ENCODE results near the gene TBX1.

Gene TBX1

GRCh38 chr22:19815093-19815822 is 54.7 kb downstream of the TBX1 start:
- H3K4me1 ChIP-seq (ENCODE audit: control insufficient read depth, low read length): no peaks in the 10 kb centered on the region
- TF ChIP-seq EZH2phosphoT487 (IDR thresholded peaks at IDR 0.05; ENCODE audit: borderline replicate concordance, low read length) (no peak), CTCF (IDR thresholded peaks at IDR 0.05; ENCODE audit: low read depth, low read length, poor library complexity, severe bottlenecking) (no peak)
- H3K4me2 ChIP-seq (ENCODE audit: low read length): no peak overlapping the region
- H3K9me3 ChIP-seq (ENCODE audit: control insufficient read depth, insufficient read depth, low read length): no peaks in the 10 kb centered on the region
- no peak overlapping the region for H3K4me3 ChIP-seq (ENCODE audit: low read length)
- H3K27ac ChIP-seq (ENCODE audit: low read depth, low read length): no peak overlapping the region
- no peaks in the 10 kb centered on the region for H3K79me2 ChIP-seq (ENCODE audit: control insufficient read depth, low read length)
- no peaks in the 10 kb centered on the region for H3K36me3 ChIP-seq (ENCODE audit: control insufficient read depth, low read length)
- H3K27me3 ChIP-seq (ENCODE audit: control insufficient read depth, low read length): no peaks in the 10 kb centered on the region
- no peaks in the 10 kb centered on the region for H4K20me1 ChIP-seq (ENCODE audit: control insufficient read depth, insufficient read depth, low read depth, low read length)
- no peaks in the 10 kb centered on the region for H3K9me2 ChIP-seq (replicated peaks; ENCODE audit: control insufficient read depth, low read length)
- no peaks in the 10 kb centered on the region for H3F3A ChIP-seq (ENCODE audit: control insufficient read depth, insufficient read depth)

GRCh38 chr22:19815823-19816290 is 55.3 kb downstream of the TBX1 start:
- H3K36me3 ChIP-seq (ENCODE audit: control insufficient read depth, low read length): no peaks in the 10 kb centered on the region
- no peaks in the 10 kb centered on the region for H3F3A ChIP-seq (ENCODE audit: control insufficient read depth, insufficient read depth)
- no peaks in the 10 kb centered on the region for H3K4me1 ChIP-seq (ENCODE audit: control insufficient read depth, low read length)
- H3K9me3 ChIP-seq (ENCODE audit: control insufficient read depth, insufficient read depth, low read length): no peaks in the 10 kb centered on the region
- H3K27ac ChIP-seq (ENCODE audit: low read depth, low read length): no peak overlapping the region
- no peaks in the 10 kb centered on the region for H3K9me2 ChIP-seq (replicated peaks; ENCODE audit: control insufficient read depth, low read length)
- H3K27me3 ChIP-seq (ENCODE audit: control insufficient read depth, low read length): no peaks in the 10 kb centered on the region
- H3K4me2 ChIP-seq (ENCODE audit: low read length): no peak overlapping the region
- no peaks in the 10 kb centered on the region for H3K79me2 ChIP-seq (ENCODE audit: control insufficient read depth, low read length)
- no peak overlapping the region for H3K4me3 ChIP-seq (ENCODE audit: low read length)
- H4K20me1 ChIP-seq (ENCODE audit: control insufficient read depth, insufficient read depth, low read depth, low read length): no peaks in the 10 kb centered on the region
- TF ChIP-seq EZH2phosphoT487 (IDR thresholded peaks at IDR 0.05; ENCODE audit: borderline replicate concordance, low read length): no peak

GRCh38 chr22:19816372-19817119 is 56.0 kb downstream of the TBX1 start:
- H3K4me1 ChIP-seq (ENCODE audit: control insufficient read depth, low read length): no peaks in the 10 kb centered on the region
- no peaks in the 10 kb centered on the region for H3K27me3 ChIP-seq (ENCODE audit: control insufficient read depth, low read length)
- no peak overlapping the region for H3K4me3 ChIP-seq (ENCODE audit: low read length)
- no peaks in the 10 kb centered on the region for H3K9me3 ChIP-seq (ENCODE audit: control insufficient read depth, insufficient read depth, low read length)
- H3K4me2 ChIP-seq (ENCODE audit: low read length): no peak overlapping the region
- no peaks in the 10 kb centered on the region for H3F3A ChIP-seq (ENCODE audit: control insufficient read depth, insufficient read depth)
- no peaks in the 10 kb centered on the region for H4K20me1 ChIP-seq (ENCODE audit: control insufficient read depth, insufficient read depth, low read depth, low read length)
- H3K79me2 ChIP-seq (ENCODE audit: control insufficient read depth, low read length): no peaks in the 10 kb centered on the region
- H3K9me2 ChIP-seq (replicated peaks; ENCODE audit: control insufficient read depth, low read length): no peaks in the 10 kb centered on the region
- no peak overlapping the region for H3K27ac ChIP-seq (ENCODE audit: low read depth, low read length)
- H3K36me3 ChIP-seq (ENCODE audit: control insufficient read depth, low read length): no peaks in the 10 kb centered on the region
- no peak for TF ChIP-seq CTCF (IDR thresholded peaks at IDR 0.05; ENCODE audit: low read depth, low read length, poor library complexity, severe bottlenecking)
- TF ChIP-seq EZH2phosphoT487 (IDR thresholded peaks at IDR 0.05; ENCODE audit: borderline replicate concordance, low read length): no peak

Measured in DOHH2 (cell line).